GM12878 (cell line): ENCODE measurements around the gene CACNA1E.

Source experiments
- CREB1 ChIP-seq: IDR thresholded peaks from 2 replicates; pipeline ENCODE4 v1.6.1; 2012; ENCODE audit warnings: low read depth, mild to moderate bottlenecking, inconsistent platforms
- DPF2 ChIP-seq: fragments of 450-650 bp; IDR thresholded peaks from 2 replicates; pipeline ENCODE4 v1.6.1; 2017; ENCODE audit warnings: mild to moderate bottlenecking
- EP300 ChIP-seq, 2 experiments: fragments of 150-350 bp in 1 of 2; IDR thresholded peaks; 2 replicates each; pipeline ENCODE4 v1.6.1; 2011 to 2012; ENCODE audit warnings: low read depth in 2 of 2, low read length in 2 of 2, borderline replicate concordance in 1 of 2, improper control_type of control experiment in 1 of 2, inconsistent platforms in 1 of 2; ENCODE audit not compliant: control insufficient read depth in 1 of 2
- FOXK2 ChIP-seq: fragments of 450-650 bp; IDR thresholded peaks from 2 replicates; pipeline ENCODE4 v1.6.1; 2017; ENCODE audit warnings: mild to moderate bottlenecking, moderate library complexity
- NRF1 ChIP-seq: conservative IDR thresholded peaks from 2 replicates; pipeline ENCODE4 v1.6.1; 2011; ENCODE audit warnings: mild to moderate bottlenecking, low read depth, low read length, improper control_type of control experiment
- POLR2A ChIP-seq: IDR thresholded peaks from 2 replicates; pipeline ENCODE4 v1.6.1; 2011; ENCODE audit warnings: low read depth, mild to moderate bottlenecking, low read length
- SP1 ChIP-seq: IDR thresholded peaks from one replicate; pipeline ENCODE4 v1.6.1; 2011; ENCODE audit warnings: low read depth, low read length
- TCF12 ChIP-seq: IDR thresholded peaks from 2 replicates; pipeline ENCODE4 v1.6.1; 2011; ENCODE audit warnings: low read depth, mild to moderate bottlenecking, low read length
- ZSCAN29 ChIP-seq: fragments of 450-650 bp; IDR thresholded peaks from 2 replicates; pipeline ENCODE4 v1.6.1; 2017; ENCODE audit warnings: mild to moderate bottlenecking, moderate library complexity
- ZZZ3 ChIP-seq: IDR thresholded peaks from 2 replicates; pipeline ENCODE4 v1.6.1; 2011; ENCODE audit warnings: low read depth; ENCODE audit not compliant: control insufficient read depth, insufficient read length
- TF ChIP-seq, protein P1 (sequence below): fragments of 450-650 bp; IDR thresholded peaks from 2 replicates; pipeline ENCODE4 v1.6.1; 2017; ENCODE audit warnings: mild to moderate bottlenecking, low read depth, inconsistent platforms; ENCODE audit not compliant: poor library complexity, severe bottlenecking
- TF ChIP-seq, protein P2 (sequence below), 3 experiments: IDR thresholded peaks in 2 of 3; conservative IDR thresholded peaks in 1 of 3; 2 replicates each; pipeline ENCODE4 v1.5.1; 2011; ENCODE audit warnings: low read depth in 3 of 3, low read length in 3 of 3, mild to moderate bottlenecking in 3 of 3, control low read depth in 2 of 3, moderate library complexity in 2 of 3, inconsistent platforms in 1 of 3, mixed read lengths in 1 of 3; ENCODE audit not compliant: control insufficient read depth in 2 of 3, insufficient read depth in 1 of 3; ENCODE audit errors: extremely low read depth in 1 of 3
- TF ChIP-seq, protein P3 (sequence below): IDR thresholded peaks from 2 replicates; pipeline ENCODE4 v1.6.1; 2011; ENCODE audit warnings: borderline replicate concordance, low read depth, mild to moderate bottlenecking, moderate library complexity, mixed read lengths, low read length; ENCODE audit not compliant: insufficient read depth; ENCODE audit errors: extremely low read length
- TF ChIP-seq, protein P4 (sequence below): IDR thresholded peaks from 2 replicates; pipeline ENCODE4 v1.6.1; 2011; ENCODE audit warnings: low read depth, low read length, improper control_type of control experiment, borderline replicate concordance

DNA sequence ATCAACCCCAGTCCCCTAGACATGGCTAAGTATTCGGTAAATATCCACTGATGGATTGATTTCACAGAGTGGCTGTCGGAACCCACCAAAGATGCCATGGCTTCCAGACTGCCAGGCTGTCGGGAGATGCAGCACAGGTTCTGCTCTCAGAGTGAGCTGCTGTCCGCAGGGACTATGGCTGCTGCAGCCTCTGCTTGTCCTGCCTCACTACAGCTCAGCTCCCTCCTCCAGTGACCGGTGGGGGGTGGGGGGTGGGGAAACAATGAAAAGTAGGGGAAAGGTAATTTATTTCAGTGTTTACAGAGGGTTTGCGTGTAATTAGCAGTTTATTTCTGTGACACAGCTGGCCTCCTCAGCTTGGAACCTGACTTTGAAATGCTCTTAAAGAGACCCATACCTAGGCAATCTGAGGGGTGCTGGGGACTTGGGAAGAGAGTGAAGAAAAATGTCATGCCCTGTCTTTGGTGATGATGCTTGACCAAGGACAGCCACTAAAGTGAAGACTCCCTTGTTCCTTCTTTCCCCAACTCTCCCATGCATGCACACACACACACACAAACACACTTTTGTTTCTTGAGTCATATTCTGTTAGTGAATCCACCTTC is 109.0 kb downstream of the CACNA1E start:
- TF ChIP-seq POLR2A (no peak), ZZZ3 (no peak), CREB1 (no peak), SP1 (no peak), DPF2 (no peak), ZSCAN29 (no peak), NRF1 (no peak), EP300 (IDR thresholded peaks at IDR 0.05; ENCODE audit: borderline replicate concordance in 1 of 2, control insufficient read depth in 1 of 2, low read depth in 2 of 2, low read length in 2 of 2) (no peak), TCF12 (no peak), FOXK2 (no peak)
- TF ChIP-seq, protein P1, sequence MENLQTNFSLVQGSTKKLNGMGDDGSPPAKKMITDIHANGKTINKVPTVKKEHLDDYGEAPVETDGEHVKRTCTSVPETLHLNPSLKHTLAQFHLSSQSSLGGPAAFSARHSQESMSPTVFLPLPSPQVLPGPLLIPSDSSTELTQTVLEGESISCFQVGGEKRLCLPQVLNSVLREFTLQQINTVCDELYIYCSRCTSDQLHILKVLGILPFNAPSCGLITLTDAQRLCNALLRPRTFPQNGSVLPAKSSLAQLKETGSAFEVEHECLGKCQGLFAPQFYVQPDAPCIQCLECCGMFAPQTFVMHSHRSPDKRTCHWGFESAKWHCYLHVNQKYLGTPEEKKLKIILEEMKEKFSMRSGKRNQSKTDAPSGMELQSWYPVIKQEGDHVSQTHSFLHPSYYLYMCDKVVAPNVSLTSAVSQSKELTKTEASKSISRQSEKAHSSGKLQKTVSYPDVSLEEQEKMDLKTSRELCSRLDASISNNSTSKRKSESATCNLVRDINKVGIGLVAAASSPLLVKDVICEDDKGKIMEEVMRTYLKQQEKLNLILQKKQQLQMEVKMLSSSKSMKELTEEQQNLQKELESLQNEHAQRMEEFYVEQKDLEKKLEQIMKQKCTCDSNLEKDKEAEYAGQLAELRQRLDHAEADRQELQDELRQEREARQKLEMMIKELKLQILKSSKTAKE: no peak
- TF ChIP-seq, protein P2, sequence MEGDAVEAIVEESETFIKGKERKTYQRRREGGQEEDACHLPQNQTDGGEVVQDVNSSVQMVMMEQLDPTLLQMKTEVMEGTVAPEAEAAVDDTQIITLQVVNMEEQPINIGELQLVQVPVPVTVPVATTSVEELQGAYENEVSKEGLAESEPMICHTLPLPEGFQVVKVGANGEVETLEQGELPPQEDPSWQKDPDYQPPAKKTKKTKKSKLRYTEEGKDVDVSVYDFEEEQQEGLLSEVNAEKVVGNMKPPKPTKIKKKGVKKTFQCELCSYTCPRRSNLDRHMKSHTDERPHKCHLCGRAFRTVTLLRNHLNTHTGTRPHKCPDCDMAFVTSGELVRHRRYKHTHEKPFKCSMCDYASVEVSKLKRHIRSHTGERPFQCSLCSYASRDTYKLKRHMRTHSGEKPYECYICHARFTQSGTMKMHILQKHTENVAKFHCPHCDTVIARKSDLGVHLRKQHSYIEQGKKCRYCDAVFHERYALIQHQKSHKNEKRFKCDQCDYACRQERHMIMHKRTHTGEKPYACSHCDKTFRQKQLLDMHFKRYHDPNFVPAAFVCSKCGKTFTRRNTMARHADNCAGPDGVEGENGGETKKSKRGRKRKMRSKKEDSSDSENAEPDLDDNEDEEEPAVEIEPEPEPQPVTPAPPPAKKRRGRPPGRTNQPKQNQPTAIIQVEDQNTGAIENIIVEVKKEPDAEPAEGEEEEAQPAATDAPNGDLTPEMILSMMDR (IDR thresholded peaks at IDR 0.05 in 2 of 3, conservative IDR thresholded peaks at IDR 0.05 in 1 of 3; ENCODE audit: control insufficient read depth in 2 of 3, extremely low read depth in 1 of 3, insufficient read depth in 1 of 3, low read depth in 3 of 3, low read length in 3 of 3): no peak
- TF ChIP-seq, protein P3, sequence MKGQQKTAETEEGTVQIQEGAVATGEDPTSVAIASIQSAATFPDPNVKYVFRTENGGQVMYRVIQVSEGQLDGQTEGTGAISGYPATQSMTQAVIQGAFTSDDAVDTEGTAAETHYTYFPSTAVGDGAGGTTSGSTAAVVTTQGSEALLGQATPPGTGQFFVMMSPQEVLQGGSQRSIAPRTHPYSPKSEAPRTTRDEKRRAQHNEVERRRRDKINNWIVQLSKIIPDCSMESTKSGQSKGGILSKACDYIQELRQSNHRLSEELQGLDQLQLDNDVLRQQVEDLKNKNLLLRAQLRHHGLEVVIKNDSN: no peak
- TF ChIP-seq, protein P4, sequence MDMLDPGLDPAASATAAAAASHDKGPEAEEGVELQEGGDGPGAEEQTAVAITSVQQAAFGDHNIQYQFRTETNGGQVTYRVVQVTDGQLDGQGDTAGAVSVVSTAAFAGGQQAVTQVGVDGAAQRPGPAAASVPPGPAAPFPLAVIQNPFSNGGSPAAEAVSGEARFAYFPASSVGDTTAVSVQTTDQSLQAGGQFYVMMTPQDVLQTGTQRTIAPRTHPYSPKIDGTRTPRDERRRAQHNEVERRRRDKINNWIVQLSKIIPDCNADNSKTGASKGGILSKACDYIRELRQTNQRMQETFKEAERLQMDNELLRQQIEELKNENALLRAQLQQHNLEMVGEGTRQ: no peak
